AG04450 (cell line): ENCODE results near the gene ATP12A. TPM values are rescaled to one million over a fixed set of nuclear protein-coding genes. Genes with fewer than 3 reads are reported as not detected.

Source experiments
- CTCF ChIA-PET: fragments of 300-600, 350-600 bp; formaldehyde crosslinking; extraction: SDS; loops from one replicate; lab custom pipeline; 2022; ENCODE audit warnings: antibody characterized with exemption, inconsistent platforms; lab: Charles Lee
- POLR2A ChIA-PET: fragments of 350-600 bp; formaldehyde crosslinking; extraction: SDS; loops from one replicate; lab custom pipeline; 2021; ENCODE audit warnings: antibody characterized with exemption, inconsistent platforms; lab: Yijun Ruan, JAX
- DNase-seq: peaks from one replicate; pipeline ENCODE4 v3.0.0-alpha.2; 2011; ENCODE audit warnings: low read depth, low spot score
- H3K27ac ChIP-seq: one replicate; pipeline ENCODE4 v1.5.1; 2012; ENCODE audit warnings: low read depth, low read length, control low read depth
- H3K27me3 ChIP-seq: one replicate; pipeline ENCODE4 v1.6.0; 2012; ENCODE audit warnings: low read length; ENCODE audit not compliant: control insufficient read depth, insufficient read depth
- H3K4me3 ChIP-seq: 2 replicates; pipeline ENCODE4 v1.5.1; 2011; ENCODE audit warnings: mild to moderate bottlenecking, low read depth, low read length, control low read depth
- H3K9me3 ChIP-seq: 2 replicates; pipeline ENCODE4 v1.5.1; 2012; ENCODE audit warnings: low read length; ENCODE audit not compliant: control insufficient read depth, insufficient read depth
- CTCF ChIP-seq: IDR thresholded peaks from 2 replicates; pipeline ENCODE4 v1.5.1; 2011; ENCODE audit warnings: low read depth, low read length, control low read depth, inconsistent platforms
- polyA plus RNA-seq: library from polyadenylated mRNA; depleted of rRNA; stranded (reverse); fragments of >200 nt; gene quantifications from 2 replicates; pipeline ENCODE4 v1.2.3, GENCODE V29; 2011

ATP12A gene
- polyA plus RNA-seq, 1 experiment, result not detected

- no peak for TF ChIP-seq CTCF
- H3K4me3 ChIP-seq, result no peak overlapping the region
These were observed 855 bp downstream of the ATP12A start for GRCh38 chr13:24680921-24681604.

GRCh38 chr13:24681930-24682329 is 1.7 kb downstream of the ATP12A start:
- no peaks in the 10 kb centered on the region; the same call in 1 of the 2 replicates for H3K9me3 ChIP-seq
- H3K27me3 ChIP-seq, result peaks cover 37% of the 10 kb centered on the region
- H3K27ac ChIP-seq, result no peak overlapping the region
- no peak for DNase-seq
- ChIA-PET POLR2A (no interaction called here), CTCF (interaction anchor here (1.3 to 1.6 kb wide), 7 partner anchors 10 to 286 kb away, joined by 3 to 16 read pairs (median 5); no protein-coding TSS in a partner anchor)
- no peak overlapping the region for H3K4me3 ChIP-seq
- TF ChIP-seq CTCF, result no peak

More at GRCh38 chr13:24680921-24681604, 855 bp downstream of the ATP12A start:
- ChIA-PET CTCF (interaction anchor here (1.4 kb wide), 1 partner anchor 13 kb away, joined by 5 read pairs; no protein-coding TSS in a partner anchor), POLR2A (no interaction called here)
- Histone ChIP-seq H3K27ac (no peak overlapping the region), H3K9me3 (no peaks in the 10 kb centered on the region; the same call in 1 of the 2 replicates), H3K27me3 (peaks cover 39% of the 10 kb centered on the region)
- no peak for DNase-seq

- TF ChIP-seq CTCF, result no peak
- Histone ChIP-seq H3K27ac (no peak overlapping the region), H3K9me3 (no peaks in the 10 kb centered on the region; the same call in 1 of the 2 replicates), H3K4me3 (no peak overlapping the region), H3K27me3 (peaks cover 35% of the 10 kb centered on the region)
- no peak for DNase-seq
- CTCF ChIA-PET, result interaction anchor here (0.9 to 1.6 kb wide), 11 partner anchors 10 to 286 kb away, joined by 3 to 16 read pairs (median 4); no protein-coding TSS in a partner anchor
- POLR2A ChIA-PET, result no interaction called here
These were observed 2.1 kb downstream of the ATP12A start for GRCh38 chr13:24682353-24682752.

GRCh38 chr13:24683351-24683750 is 3.1 kb downstream of the ATP12A start:
- peaks cover 27% of the 10 kb centered on the region for H3K27me3 ChIP-seq
- no peaks in the 10 kb centered on the region; the same call in 1 of the 2 replicates for H3K9me3 ChIP-seq
- CTCF ChIA-PET, result interaction anchor here (0.7 to 1.6 kb wide), 12 partner anchors 9 to 285 kb away, joined by 3 to 16 read pairs (median 4); no protein-coding TSS in a partner anchor
- DNase-seq, result no peak
- POLR2A ChIA-PET, result interaction anchor here (0.6 kb wide), 1 partner anchor 1740 kb away, joined by 5 read pairs; no protein-coding TSS in a partner anchor
- no peak overlapping the region for H3K4me3 ChIP-seq
- H3K27ac ChIP-seq, result no peak overlapping the region
- TF ChIP-seq CTCF, result no peak
